Fibroblast of mammary gland (primary cell): ENCODE data around the gene NUDT12.

ENCODE experiments used
- DNase-seq: peaks from one replicate; pipeline ENCODE4 v3.0.0-alpha.2; 2010; ENCODE audit warnings: low read depth
- H3K4me3 ChIP-seq: 2 replicates; pipeline ENCODE4 v1.5.1; 2011; ENCODE audit warnings: low read depth, mild to moderate bottlenecking, low read length, moderate library complexity; ENCODE audit not compliant: control insufficient read depth
- TF ChIP-seq, protein P1 (sequence below): conservative IDR thresholded peaks from 2 replicates; pipeline ENCODE4 v1.5.1; 2011; ENCODE audit warnings: low read depth, low read length, inconsistent platforms; ENCODE audit not compliant: control insufficient read depth, insufficient read depth

The NUDT12 gene

GRCh38 chr5:103511554-103511885, 51.1 kb downstream of the NUDT12 start:
- DNase-seq, result peak; percentile 54
- TF ChIP-seq, protein P1, sequence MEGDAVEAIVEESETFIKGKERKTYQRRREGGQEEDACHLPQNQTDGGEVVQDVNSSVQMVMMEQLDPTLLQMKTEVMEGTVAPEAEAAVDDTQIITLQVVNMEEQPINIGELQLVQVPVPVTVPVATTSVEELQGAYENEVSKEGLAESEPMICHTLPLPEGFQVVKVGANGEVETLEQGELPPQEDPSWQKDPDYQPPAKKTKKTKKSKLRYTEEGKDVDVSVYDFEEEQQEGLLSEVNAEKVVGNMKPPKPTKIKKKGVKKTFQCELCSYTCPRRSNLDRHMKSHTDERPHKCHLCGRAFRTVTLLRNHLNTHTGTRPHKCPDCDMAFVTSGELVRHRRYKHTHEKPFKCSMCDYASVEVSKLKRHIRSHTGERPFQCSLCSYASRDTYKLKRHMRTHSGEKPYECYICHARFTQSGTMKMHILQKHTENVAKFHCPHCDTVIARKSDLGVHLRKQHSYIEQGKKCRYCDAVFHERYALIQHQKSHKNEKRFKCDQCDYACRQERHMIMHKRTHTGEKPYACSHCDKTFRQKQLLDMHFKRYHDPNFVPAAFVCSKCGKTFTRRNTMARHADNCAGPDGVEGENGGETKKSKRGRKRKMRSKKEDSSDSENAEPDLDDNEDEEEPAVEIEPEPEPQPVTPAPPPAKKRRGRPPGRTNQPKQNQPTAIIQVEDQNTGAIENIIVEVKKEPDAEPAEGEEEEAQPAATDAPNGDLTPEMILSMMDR, result no peak
- H3K4me3 ChIP-seq, result no peak overlapping the region

- TF ChIP-seq, protein P1, result no peak
- DNase-seq, result no peak
These were observed 51.6 kb downstream of the NUDT12 start for GRCh38 chr5:103510851-103511553.

DNA sequence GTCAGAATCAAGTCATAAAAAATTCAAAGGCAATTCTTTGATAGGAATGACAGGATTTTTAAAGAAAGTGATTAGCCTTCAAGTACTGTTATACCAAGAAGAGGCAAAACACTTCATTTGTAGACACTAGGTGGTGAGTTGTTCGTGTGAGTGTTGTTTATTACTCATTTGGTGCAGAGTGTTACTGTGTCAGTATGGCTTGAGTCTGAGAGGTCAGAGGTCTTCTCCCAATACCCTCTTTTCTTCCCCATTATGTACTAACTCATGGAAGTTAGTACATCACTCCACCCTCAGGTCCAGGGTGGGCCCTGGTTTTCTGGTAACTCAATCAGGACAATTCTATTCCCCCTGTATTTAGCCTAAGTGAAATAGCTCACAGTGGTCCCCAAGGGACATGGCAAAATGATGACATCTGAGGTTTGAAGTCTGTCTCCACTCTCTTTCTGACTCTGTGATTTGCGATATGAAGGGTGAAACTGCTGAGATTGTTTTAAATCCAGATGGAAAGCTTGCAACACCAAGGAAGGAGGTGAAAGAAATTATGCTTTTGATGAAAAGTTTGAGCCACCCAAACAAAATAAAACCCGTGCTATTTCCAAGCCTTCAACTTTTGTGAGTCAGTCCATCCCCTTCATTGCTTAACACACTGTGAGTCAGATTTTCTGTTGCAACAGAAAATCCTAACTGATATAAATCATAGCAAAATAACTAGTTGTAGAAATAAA, 56.8 kb downstream of the NUDT12 start:
- no peak overlapping the region for H3K4me3 ChIP-seq
- peak; percentile 94 for DNase-seq
- TF ChIP-seq, protein P1, result no peak

More at GRCh38 chr5:103510851-103511553, 51.6 kb downstream of the NUDT12 start:
- H3K4me3 ChIP-seq, result no peak overlapping the region

DNA sequence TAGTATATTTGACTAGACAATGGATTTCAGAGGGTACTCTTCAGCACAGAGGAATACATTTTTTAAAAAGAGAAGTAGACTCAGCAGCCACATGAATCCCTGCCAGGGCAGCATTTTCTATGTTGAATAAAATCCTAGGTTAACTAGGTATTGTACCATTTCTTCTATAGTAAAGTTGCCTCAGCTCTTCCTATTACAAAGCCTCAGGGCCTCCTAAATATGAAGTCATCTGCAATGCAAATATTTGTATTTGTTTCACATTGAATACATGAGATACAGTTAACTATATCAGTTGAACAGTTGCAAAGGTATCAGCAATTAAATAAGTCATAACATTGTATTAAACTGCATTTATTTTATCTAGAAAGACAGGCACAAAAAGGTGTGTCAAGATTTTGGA, 59.5 kb downstream of the NUDT12 start:
- DNase-seq, result no peak
- TF ChIP-seq, protein P1, result no peak
- H3K4me3 ChIP-seq, result no peak overlapping the region

- DNase-seq, result no peak
- TF ChIP-seq, protein P1, result no peak
These were observed 59.9 kb downstream of the NUDT12 start for GRCh38 chr5:103502662-103503061.

More at GRCh38 chr5:103502662-103503061, 59.9 kb downstream of the NUDT12 start:
- H3K4me3 ChIP-seq, result no peak overlapping the region
